Smooth muscle cell (in vitro differentiated cells): ENCODE data around the gene DNAAF1. TPM values are rescaled to one million over a fixed set of nuclear protein-coding genes. Genes with fewer than 3 reads are reported as not detected.

Experiments used
- DNase-seq: peaks from one replicate; lab custom pipeline; 2025; ENCODE audit not compliant: unreplicated experiment; lab: John Stamatoyannopoulos, UW
- H2AFZ ChIP-seq: fragments of 200-600 bp; sonication (generic); 2 replicates; pipeline ENCODE4 v1.6.0; 2016; ENCODE audit warnings: antibody characterized with exemption, low read depth, mild to moderate bottlenecking
- H3F3A ChIP-seq: fragments of 200-600 bp; sonication (generic); 2 replicates; pipeline ENCODE4 v1.6.0; 2017; ENCODE audit warnings: antibody characterized with exemption, low read depth
- H3K27ac ChIP-seq: fragments of 200-600 bp; sonication (generic); 2 replicates; pipeline ENCODE4 v1.5.1; 2016; ENCODE audit warnings: low read depth, mild to moderate bottlenecking
- H3K27me3 ChIP-seq: fragments of 200-600 bp; sonication (generic); 2 replicates; pipeline ENCODE4 v1.6.1; 2016; ENCODE audit warnings: low read depth, mild to moderate bottlenecking
- H3K36me3 ChIP-seq: fragments of 200-600 bp; sonication (generic); 2 replicates; pipeline ENCODE4 v1.5.1; 2016; ENCODE audit warnings: low read depth
- H3K4me1 ChIP-seq: fragments of 200-600 bp; sonication (generic); 2 replicates; pipeline ENCODE4 v1.5.1; 2016; ENCODE audit warnings: low read depth
- H3K4me2 ChIP-seq: fragments of 200-600 bp; sonication (generic); 2 replicates; pipeline ENCODE4 v1.6.0; 2016; ENCODE audit warnings: mild to moderate bottlenecking
- H3K4me3 ChIP-seq: fragments of 200-600 bp; sonication (generic); 2 replicates; pipeline ENCODE4 v1.5.1; 2016; ENCODE audit warnings: mild to moderate bottlenecking
- H3K79me2 ChIP-seq: fragments of 200-600 bp; sonication (generic); 2 replicates; pipeline ENCODE4 v1.6.0; 2016; ENCODE audit warnings: low read depth, mild to moderate bottlenecking
- H3K9ac ChIP-seq: fragments of 200-600 bp; sonication (generic); 2 replicates; pipeline ENCODE4 v1.6.0; 2016; ENCODE audit warnings: low read depth
- H3K9me3 ChIP-seq: fragments of 200-600 bp; sonication (generic); replicated peaks from 2 replicates; pipeline ENCODE4 v1.5.1; 2016; ENCODE audit warnings: low read depth
- H4K20me1 ChIP-seq: fragments of 200-600 bp; sonication (generic); 2 replicates; pipeline ENCODE4 v1.6.0; 2016; ENCODE audit warnings: low read depth
- WGBS: methylation state at CpG from one replicate; pipeline ENCODE4 v1.1.7; 2016; ENCODE audit warnings: low lambda C conversion rate; 5-methylcytosine and 5-hydroxymethylcytosine counted together
- polyA plus RNA-seq: library from polyadenylated mRNA; unstranded; fragments of >200 nt; fragmentation: Nextera tagmentation; extraction: Ambion mirVana; gene quantifications from 2 replicates; pipeline ENCODE4 v1.2.1, GENCODE V29; 2016
- total RNA-seq: library from RNA; depleted of rRNA; stranded (reverse); fragments of >200 nt; gene quantifications from 2 replicates; pipeline ENCODE4 v1.2.3, GENCODE V29; 2014
- TF ChIP-seq, protein P1 (sequence below): fragments of 200-600 bp; sonication (generic); IDR thresholded peaks from 2 replicates; pipeline ENCODE4 v1.5.1; 2017; ENCODE audit warnings: borderline replicate concordance, mild to moderate bottlenecking, antibody characterized with exemption; ENCODE audit not compliant: insufficient read depth, poor library complexity, severe bottlenecking

Gene DNAAF1
- total and polyA plus RNA-seq, 2 experiments from 2014 or later, result 0.09 TPM; not detected in 1

DNA sequence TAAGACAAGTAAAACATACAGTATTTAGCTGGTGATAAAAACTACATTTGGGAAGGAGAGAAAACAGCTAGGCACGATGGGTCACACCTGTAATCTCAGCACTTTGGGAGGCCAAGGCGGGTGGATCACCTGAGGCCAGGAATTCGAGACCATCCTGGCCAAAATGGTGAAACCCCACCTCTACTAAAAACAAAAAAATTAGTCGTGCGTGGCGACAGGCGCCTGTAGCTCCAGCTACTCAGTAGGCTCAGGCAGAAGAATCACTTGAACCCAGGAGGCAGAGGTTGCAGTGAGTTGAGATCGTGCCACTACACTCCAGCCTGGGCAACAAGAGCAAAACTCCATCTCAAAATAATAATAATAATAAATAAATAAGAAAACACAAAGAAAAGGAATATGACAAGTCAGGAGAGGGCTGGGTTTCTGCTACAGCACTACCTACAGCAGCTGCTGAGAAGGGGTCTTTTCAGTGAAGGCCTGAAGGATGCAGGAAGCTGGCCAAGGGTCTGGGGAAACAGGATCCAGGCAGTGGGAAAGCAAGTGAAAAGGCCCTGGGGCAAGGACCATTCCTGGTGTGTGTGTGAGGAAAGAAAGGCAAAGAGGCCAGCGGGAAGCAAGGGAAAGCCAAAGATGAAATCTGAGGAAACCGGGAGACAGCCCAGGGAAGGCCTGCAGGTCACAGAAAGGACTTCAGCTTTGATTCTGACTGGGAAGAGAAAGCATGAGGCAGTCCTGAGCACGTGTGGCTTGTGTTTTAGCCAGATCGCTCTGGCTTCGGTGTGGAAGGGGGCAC lies 39.0 kb upstream of the DNAAF1 start:
- no peak overlapping the region for H3K9ac ChIP-seq
- no peak overlapping the region for H3K4me3 ChIP-seq
- peaks cover 97% of the 10 kb centered on the region for H4K20me1 ChIP-seq
- H3F3A ChIP-seq, result no peaks in the 10 kb centered on the region
- H3K27me3 ChIP-seq, result no peaks in the 10 kb centered on the region
- peaks cover 90% of the 10 kb centered on the region for H3K79me2 ChIP-seq
- TF ChIP-seq, protein P1, sequence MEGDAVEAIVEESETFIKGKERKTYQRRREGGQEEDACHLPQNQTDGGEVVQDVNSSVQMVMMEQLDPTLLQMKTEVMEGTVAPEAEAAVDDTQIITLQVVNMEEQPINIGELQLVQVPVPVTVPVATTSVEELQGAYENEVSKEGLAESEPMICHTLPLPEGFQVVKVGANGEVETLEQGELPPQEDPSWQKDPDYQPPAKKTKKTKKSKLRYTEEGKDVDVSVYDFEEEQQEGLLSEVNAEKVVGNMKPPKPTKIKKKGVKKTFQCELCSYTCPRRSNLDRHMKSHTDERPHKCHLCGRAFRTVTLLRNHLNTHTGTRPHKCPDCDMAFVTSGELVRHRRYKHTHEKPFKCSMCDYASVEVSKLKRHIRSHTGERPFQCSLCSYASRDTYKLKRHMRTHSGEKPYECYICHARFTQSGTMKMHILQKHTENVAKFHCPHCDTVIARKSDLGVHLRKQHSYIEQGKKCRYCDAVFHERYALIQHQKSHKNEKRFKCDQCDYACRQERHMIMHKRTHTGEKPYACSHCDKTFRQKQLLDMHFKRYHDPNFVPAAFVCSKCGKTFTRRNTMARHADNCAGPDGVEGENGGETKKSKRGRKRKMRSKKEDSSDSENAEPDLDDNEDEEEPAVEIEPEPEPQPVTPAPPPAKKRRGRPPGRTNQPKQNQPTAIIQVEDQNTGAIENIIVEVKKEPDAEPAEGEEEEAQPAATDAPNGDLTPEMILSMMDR, result no peak
- 91% methylated on average over 13 of the region's 13 CpGs for WGBS
- H3K4me1 ChIP-seq, result no peaks in the 10 kb centered on the region
- no peaks in the 10 kb centered on the region for H3K9me3 ChIP-seq
- no peak for DNase-seq
- H3K4me2 ChIP-seq, result no peak overlapping the region
- H2AFZ ChIP-seq, result no peak overlapping the region
- no peak overlapping the region for H3K27ac ChIP-seq
- no peaks in the 10 kb centered on the region for H3K36me3 ChIP-seq

- H3K27ac ChIP-seq, result no peak overlapping the region
- H3K4me2 ChIP-seq, result no peak overlapping the region
- TF ChIP-seq, protein P1, result no peak
- no peaks in the 10 kb centered on the region for H3K9me3 ChIP-seq
- no peaks in the 10 kb centered on the region for H3K27me3 ChIP-seq
- peaks cover 90% of the 10 kb centered on the region for H3K79me2 ChIP-seq
- H3K4me1 ChIP-seq, result no peaks in the 10 kb centered on the region
- no peaks in the 10 kb centered on the region for H3F3A ChIP-seq
- no peak for DNase-seq
- H4K20me1 ChIP-seq, result peaks cover 91% of the 10 kb centered on the region
- 96% methylated on average over 2 of the region's 2 CpGs for WGBS
- no peak overlapping the region for H3K9ac ChIP-seq
- H3K4me3 ChIP-seq, result no peak overlapping the region
- no peaks in the 10 kb centered on the region for H3K36me3 ChIP-seq
- H2AFZ ChIP-seq, result no peak overlapping the region
Measured at GRCh38 chr16:84107921-84108320, 37.2 kb upstream of the DNAAF1 start.

- H2AFZ ChIP-seq, result no peak overlapping the region
- no peak overlapping the region for H3K4me3 ChIP-seq
- H3K4me1 ChIP-seq, result no peaks in the 10 kb centered on the region
- DNase-seq, result no peak
- H3K79me2 ChIP-seq, result peaks cover 92% of the 10 kb centered on the region
- no peaks in the 10 kb centered on the region for H3F3A ChIP-seq
- H3K4me2 ChIP-seq, result no peak overlapping the region
- H3K9me3 ChIP-seq, result no peaks in the 10 kb centered on the region
- H3K27me3 ChIP-seq, result no peaks in the 10 kb centered on the region
- 91% methylated on average over 6 of the region's 6 CpGs for WGBS
- TF ChIP-seq, protein P1, result no peak
- H3K27ac ChIP-seq, result no peak overlapping the region
- peaks cover 80% of the 10 kb centered on the region for H4K20me1 ChIP-seq
- no peak overlapping the region for H3K9ac ChIP-seq
- H3K36me3 ChIP-seq, result no peaks in the 10 kb centered on the region
Measured at GRCh38 chr16:84109598-84110335, 35.3 kb upstream of the DNAAF1 start.
